Lung microvascular endothelial cell (primary cell): Measurements from ENCODE around the gene DNAH2. TPM values are rescaled to one million over a fixed set of nuclear protein-coding genes. Genes with fewer than 3 reads are reported as not detected.
A peak's percentile ranks its signal among the peaks of the same experiment; 100 is the strongest.

ENCODE experiments used
- DNase-seq, 2 donors: peaks; one replicate each; pipeline versions ENCODE4 v3.0.0 to v3.0.0-alpha.2; 2010; ENCODE audit warnings: low read depth in 2 of 2
- total RNA-seq: library from RNA; depleted of rRNA; stranded (reverse); fragments of >200 nt; gene quantifications from 2 replicates; pipeline ENCODE4 v1.2.1, GENCODE V29; 2014

Gene DNAH2
- total RNA-seq, 1 donor from 2014 or later = 0.20 TPM

DNA sequence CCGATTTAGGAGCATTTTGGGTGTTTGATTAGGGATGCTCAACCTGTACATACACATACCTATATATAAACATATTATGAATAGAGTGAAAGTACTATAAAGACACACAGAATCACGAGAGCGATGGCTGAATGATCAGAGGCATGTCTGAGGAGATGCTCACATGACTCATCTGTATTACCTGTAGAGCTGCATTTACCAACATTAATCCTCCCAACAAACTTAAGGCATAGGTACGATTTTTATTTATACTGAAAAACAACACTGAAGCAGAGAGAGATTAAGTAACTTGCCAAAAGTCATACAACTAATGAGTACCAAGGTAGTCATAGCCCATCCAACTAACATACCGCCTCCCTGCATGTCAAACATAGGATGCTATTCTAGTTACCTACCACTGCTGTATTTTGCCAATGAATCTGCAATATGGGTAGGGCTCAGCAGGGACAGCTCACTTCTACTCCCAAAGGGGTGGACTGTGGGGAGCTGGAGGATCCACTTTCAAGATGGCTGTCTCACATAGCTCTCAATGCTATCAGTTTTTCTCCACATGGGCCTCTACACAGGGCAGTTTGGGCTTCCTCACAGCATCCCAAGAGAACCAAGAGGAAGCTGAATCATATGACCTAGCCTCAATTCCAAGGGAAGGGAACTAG lies 147.6 kb downstream of the DNAH2 start:
- DNase-seq = no peak

DNA sequence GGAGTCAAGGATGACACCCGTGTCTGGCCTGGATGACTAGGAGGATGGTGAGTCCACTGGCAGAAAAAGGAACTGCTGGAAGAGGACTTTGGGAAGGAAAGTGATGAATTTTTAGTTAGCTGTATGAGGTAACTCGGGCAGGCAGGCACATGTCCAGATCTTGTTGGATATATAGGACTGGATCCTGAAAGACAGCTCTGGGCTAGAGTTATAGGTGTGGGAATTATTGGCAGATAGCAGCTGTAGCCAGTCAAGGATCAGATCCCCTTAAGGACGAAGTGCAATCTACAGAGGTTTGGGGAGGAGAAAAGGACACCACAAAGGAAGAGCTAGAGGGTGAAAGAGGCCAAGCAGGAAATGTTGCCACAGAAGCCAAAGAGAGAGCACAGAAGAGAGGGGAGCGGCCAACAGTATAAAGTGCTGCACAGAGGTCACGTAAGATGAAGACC lies 150.4 kb downstream of the DNAH2 start:
- no peak for DNase-seq

DNA sequence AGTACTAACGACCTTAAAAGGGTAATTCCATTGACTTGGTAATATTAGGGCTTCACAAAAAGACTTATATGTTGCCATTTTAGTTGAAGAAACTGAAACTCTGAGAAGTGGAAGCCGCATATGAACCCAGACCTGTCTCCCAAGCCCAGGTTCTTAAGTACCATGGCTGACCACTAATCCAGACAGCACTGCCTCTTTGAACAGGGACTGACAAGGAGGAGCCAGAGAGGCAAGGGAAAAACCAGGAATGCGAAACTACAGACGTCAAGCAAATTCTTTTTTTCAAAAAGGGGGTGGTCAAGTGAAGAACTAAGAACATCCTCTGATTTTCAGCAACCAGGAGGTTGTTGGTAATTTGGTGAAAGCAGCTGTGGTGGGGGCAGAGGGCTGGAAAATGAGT lies 155.5 kb downstream of the DNAH2 start:
- DNase-seq = no peak

DNA sequence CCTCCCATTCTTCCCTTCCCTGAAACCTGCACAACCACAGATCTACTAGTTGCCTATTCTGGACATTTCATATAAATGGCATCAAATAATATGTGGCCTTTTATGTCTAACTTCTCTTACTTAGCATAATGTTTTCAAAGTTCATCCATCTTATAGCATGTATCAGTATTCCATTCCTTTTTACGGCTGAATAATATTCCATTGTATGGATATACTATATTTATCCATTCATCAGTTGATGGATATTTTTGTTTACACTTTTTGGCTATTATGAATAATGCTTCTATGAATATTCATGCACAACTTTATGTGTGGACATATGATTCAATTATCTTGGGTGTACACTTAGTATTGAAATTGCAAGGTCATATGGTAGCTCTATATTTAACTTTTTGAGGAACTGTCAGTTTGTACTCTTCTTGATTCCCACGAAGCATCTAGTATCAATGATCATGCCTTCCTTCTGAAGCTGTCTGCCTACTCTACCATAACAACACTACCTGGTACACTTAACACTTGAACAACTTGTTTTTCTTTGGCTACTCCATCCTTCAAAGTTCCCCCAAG lies 158.3 kb downstream of the DNAH2 start:
- DNase-seq = no peak

DNA sequence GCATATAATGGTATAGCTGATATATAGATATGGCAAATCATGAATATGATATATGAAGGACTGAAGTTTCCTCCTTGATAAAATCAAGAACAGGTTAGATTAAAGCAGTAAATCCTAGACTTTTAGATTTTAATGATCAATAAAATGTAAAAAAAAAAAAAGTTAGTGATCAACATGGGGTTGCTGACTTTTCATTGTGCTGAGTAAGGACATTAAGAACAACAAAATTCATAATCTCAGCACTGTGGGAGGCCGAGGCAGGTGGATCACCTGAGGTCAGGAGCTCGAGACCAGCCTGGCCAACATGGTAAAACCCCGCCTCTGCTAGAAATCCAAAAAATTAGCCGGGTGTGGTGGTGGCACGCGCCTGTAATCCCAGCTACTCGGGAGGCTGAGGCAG lies 160.7 kb downstream of the DNAH2 start:
- DNase-seq = no peak

DNA sequence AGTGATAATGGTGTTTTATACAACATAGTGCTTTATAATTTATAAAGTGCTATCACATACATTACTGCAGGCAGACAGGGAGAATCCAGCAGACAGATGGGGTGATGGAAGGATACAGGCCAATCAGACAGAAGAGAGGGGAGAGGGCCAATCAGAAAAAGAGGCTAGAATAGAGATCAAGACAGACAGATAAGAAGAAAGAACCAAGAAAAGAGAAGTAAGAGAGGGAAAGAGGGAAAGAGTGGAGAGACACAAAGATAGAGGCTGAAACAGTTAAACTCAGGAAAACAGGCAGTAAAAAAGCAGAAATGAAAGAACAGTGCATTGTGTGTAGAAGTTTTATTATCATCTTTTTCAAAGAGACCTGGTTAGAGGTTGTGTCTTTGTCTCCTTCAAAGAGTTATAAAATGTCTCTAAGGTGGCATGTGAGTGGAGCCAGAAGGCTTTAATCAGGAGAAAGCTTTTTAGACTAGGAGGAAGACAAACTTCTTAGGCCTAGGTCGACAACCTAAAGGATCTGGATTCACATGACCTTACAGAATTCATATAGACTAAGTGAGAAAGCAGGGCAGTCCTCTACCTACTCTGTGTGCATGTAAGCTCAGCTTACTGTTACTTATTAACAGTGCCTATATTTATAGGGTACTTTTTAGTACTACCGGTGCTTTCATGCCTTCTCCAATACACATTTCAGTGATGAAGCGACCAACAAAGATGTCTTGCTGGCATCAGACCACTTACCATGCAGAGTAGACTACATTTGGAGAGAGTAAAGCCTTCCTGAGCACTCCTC lies 162.7 kb downstream of the DNAH2 start:
- no peak for DNase-seq

DNA sequence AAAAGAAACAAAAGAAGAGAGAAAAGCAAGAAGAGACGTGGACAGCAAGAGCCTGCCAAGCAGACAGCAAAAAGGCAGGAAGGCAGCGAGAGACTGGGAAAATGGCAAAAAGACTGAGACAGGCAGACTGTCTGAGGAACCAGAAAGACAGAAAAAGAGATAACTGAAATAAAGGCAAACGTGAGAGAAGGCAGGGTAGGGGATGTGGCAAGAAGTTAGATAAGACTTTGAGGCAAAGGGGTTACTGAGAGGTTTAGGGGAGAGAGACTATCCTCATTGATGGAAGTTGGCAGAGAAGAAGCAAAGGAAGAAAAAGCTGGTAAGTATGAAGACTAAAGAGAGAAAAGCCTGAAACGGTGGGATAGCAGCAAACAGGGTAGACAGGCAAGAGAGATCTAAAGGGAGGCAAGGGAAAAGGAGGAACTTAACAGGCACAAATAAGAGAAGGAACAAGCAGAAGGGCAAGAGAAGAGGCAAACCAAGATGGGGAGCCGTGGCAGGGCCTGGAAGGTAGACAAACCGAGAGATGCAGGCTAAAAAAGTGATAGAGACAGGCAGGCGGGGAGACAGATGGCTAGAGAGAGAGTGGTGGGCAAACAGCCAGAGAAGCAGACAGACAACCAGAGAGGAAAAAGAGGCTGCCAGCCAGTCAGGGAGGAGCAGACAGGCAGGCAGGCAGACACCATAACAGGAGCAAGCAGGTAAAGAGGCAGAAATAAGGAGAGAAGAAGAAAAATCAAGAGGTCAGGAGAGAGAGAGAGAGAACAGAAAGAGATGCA lies 163.9 kb downstream of the DNAH2 start:
- DNase-seq = peak in 1 of 2 donors; percentile 56

DNA sequence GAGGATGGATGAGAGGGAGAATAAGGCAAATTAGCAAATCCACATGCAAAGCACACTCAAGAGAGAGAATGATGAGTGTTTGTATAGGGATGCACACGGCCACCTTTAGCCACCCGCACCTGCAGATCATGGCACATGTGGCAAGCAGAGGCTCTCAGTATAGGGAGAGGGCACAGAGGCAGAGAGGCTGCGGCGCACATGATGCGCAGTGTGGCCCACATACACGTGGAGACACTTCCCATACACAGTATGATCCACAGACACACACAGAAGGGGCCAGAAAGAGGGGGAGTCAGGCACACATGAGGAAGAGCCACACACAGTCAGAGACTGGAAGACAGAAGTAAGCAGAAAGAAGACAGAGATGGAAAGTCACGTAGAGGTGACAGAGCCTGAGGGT lies 164.5 kb downstream of the DNAH2 start:
- no peak for DNase-seq

DNA sequence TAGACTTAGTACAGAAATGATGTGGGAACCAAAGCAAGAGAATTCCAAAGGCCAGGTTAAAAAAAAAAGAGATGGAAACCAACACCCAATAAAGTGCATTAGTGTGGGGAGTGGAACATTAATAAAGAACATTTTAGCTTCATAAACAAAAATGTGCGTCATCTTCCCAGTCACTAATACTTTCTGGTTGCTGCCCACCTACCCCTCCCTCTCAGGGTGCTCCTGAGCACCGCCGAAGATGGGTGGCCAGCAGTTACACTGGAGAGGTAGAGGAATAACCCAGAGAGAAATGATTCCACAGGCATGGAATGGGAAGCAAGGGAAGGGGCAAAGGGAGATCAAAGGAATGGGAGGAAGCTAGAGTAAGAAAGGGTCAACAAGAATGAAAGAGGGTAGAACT lies 165.1 kb downstream of the DNAH2 start:
- DNase-seq = no peak

Other genes with a start within 250 kb of the DNAH2 start
- 6.3 and 8.5 TPM in 2 replicates for gene ZBTB4, start 238.1 kb upstream of the DNAH2 start, total RNA-seq
- gene SLC35G6, start 236.3 kb upstream of the DNAH2 start, total RNA-seq = not detected in 2 replicates
- gene POLR2A, start 233.4 kb upstream of the DNAH2 start, total RNA-seq = 56.0 and 70.0 TPM in 2 replicates
- 4.4 and 4.8 TPM in 2 replicates for gene TNFSF12, start 168.7 kb upstream of the DNAH2 start, total RNA-seq
- 0.20 and 0.65 TPM in 2 replicates for gene TNFSF13, start 159.0 kb upstream of the DNAH2 start, total RNA-seq
- gene SENP3, start 155.8 kb upstream of the DNAH2 start, total RNA-seq = 52.3 and 81.5 TPM in 2 replicates
- gene CD68, start 138.1 kb upstream of the DNAH2 start, total RNA-seq = 0.40 and 0.44 TPM in 2 replicates
- gene MPDU1, start 133.9 kb upstream of the DNAH2 start, total RNA-seq = 56.7 and 72.2 TPM in 2 replicates
- gene SOX15, start 127.7 kb upstream of the DNAH2 start, total RNA-seq = not detected in 2 replicates
- 25.9 and 36.3 TPM in 2 replicates for gene FXR2, start 102.8 kb upstream of the DNAH2 start, total RNA-seq
- gene SAT2, start 89.9 kb upstream of the DNAH2 start, total RNA-seq = 25.7 and 33.3 TPM in 2 replicates
- gene SHBG, start 87.6 kb upstream of the DNAH2 start, total RNA-seq = 0.20 and 0.22 TPM in 2 replicates
- not detected in 2 replicates for gene ATP1B2, start 66.8 kb upstream of the DNAH2 start, total RNA-seq
- 27.8 and 37.0 TPM in 2 replicates for gene TP53, start 30.3 kb upstream of the DNAH2 start, total RNA-seq
- gene WRAP53, start 29.3 kb upstream of the DNAH2 start, total RNA-seq = 6.1 and 6.9 TPM in 2 replicates
- 0.20 and 0.22 TPM in 2 replicates for gene EFNB3, start 12.5 kb upstream of the DNAH2 start, total RNA-seq
- 1.3 and 1.8 TPM in 2 replicates for gene KDM6B, start 116.5 kb downstream of the DNAH2 start, total RNA-seq
- gene TMEM88, start 137.3 kb downstream of the DNAH2 start, total RNA-seq = 7.1 and 22.7 TPM in 2 replicates
- 152 and 178 TPM in 2 replicates for gene NAA38, start 139.8 kb downstream of the DNAH2 start, total RNA-seq
- gene CYB5D1, start 140.3 kb downstream of the DNAH2 start, total RNA-seq = 4.6 and 5.6 TPM in 2 replicates
- gene CHD3, start 171.0 kb downstream of the DNAH2 start, total RNA-seq = 58.0 and 58.7 TPM in 2 replicates
- 0.44 and 0.79 TPM in 2 replicates for gene RNF227, start 198.5 kb downstream of the DNAH2 start, total RNA-seq
- 0.22 and 0.40 TPM in 2 replicates for gene KCNAB3, start 212.1 kb downstream of the DNAH2 start, total RNA-seq
- gene TRAPPC1, start 214.2 kb downstream of the DNAH2 start, total RNA-seq = 48.8 and 54.7 TPM in 2 replicates
- 10.5 and 11.9 TPM in 2 replicates for gene CNTROB, start 214.5 kb downstream of the DNAH2 start, total RNA-seq